RWPE2 (cell line): Measurements from ENCODE around the gene MCCC1.
"Not testable (repeated sequence)": the region's sequence is repeated elsewhere in the genome, so short reads cannot be mapped to it uniquely, and the experiment has no call there.

Source experiments
- ATAC-seq: fragments of 200-7000 bp; cut with Tn5 transposase; 3 replicates; pipeline ENCODE4 v1.9.1; 2021; ENCODE audit warnings: low read depth
- DNase-seq: peaks from one replicate; pipeline ENCODE4 v3.0.0-alpha.2; 2020; ENCODE audit warnings: low spot score
- H3K27ac ChIP-seq: fragments of 450-650 bp; 2 replicates; pipeline ENCODE4 v1.5.1; 2017; ENCODE audit warnings: mild to moderate bottlenecking; ENCODE audit not compliant: poor library complexity, severe bottlenecking
- H3K27me3 ChIP-seq: fragments of 250-450 bp; sonication (Bioruptor Pico); 2 replicates; pipeline ENCODE4 v1.5.1; 2021; ENCODE audit warnings: mild to moderate bottlenecking, moderate library complexity; ENCODE audit not compliant: insufficient read depth, poor library complexity, severe bottlenecking
- H3K36me3 ChIP-seq: fragments of 250-450 bp; sonication (Bioruptor Pico); 2 replicates; pipeline ENCODE4 v1.5.1; 2020; ENCODE audit warnings: low read depth, mild to moderate bottlenecking, moderate library complexity
- H3K4me1 ChIP-seq: fragments of 250-450 bp; sonication (Bioruptor Pico); 2 replicates; pipeline ENCODE4 v1.5.1; 2021; ENCODE audit warnings: mild to moderate bottlenecking, moderate library complexity; ENCODE audit not compliant: insufficient read depth, poor library complexity, severe bottlenecking
- H3K4me3 ChIP-seq: fragments of 250-450 bp; sonication (Bioruptor Pico); 2 replicates; pipeline ENCODE4 v1.5.1; 2021; ENCODE audit warnings: mild to moderate bottlenecking, moderate library complexity; ENCODE audit not compliant: severe bottlenecking
- H3K9me3 ChIP-seq: fragments of 250-450 bp; sonication (Bioruptor Pico); 2 replicates; pipeline ENCODE4 v1.5.1; 2021; ENCODE audit warnings: mild to moderate bottlenecking, moderate library complexity; ENCODE audit not compliant: severe bottlenecking
- CTCF ChIP-seq: fragments of 450-650 bp; IDR thresholded peaks from one replicate; pipeline ENCODE4 v1.5.1; 2017; ENCODE audit warnings: mild to moderate bottlenecking, moderate library complexity; ENCODE audit not compliant: poor library complexity, severe bottlenecking

The MCCC1 gene

GRCh38 chr3:183070892-183071291, 28.4 kb downstream of the MCCC1 start:
- no peak for ATAC-seq
- no peak for DNase-seq
- H3K27me3 ChIP-seq, result no peaks in the 10 kb centered on the region
- H3K27ac ChIP-seq, result no peak overlapping the region
- no peaks in the 10 kb centered on the region for H3K9me3 ChIP-seq
- H3K4me3 ChIP-seq, result no peak overlapping the region
- peaks cover 6% of the 10 kb centered on the region for H3K4me1 ChIP-seq
- no peak for TF ChIP-seq CTCF
- peaks cover 12% of the 10 kb centered on the region for H3K36me3 ChIP-seq

DNA sequence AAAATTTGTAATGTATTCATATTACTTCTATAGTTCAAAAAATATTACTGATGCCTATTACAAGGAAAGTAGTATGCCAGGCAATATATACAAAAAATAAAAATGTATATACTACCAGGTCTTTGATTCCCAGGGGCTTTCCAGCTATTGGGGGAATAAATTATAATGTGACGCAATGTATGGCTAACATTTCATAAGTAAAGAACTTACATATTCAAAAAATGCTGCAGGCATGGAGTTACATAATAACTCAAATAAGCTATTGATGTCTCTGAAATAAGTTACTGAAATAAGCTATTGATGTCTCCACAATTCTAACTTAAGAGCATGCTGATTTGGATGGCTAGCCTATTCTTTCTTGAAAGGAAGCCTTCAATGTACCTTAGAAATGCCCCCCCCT, 30.2 kb downstream of the MCCC1 start:
- Histone ChIP-seq H3K4me1 (peaks cover under 1% of the 10 kb centered on the region), H3K4me3 (no peak overlapping the region), H3K27me3 (no peaks in the 10 kb centered on the region), H3K9me3 (no peaks in the 10 kb centered on the region), H3K27ac (no peak overlapping the region), H3K36me3 (peaks cover 19% of the 10 kb centered on the region)
- no peak for DNase-seq
- TF ChIP-seq CTCF, result no peak
- no peak for ATAC-seq

GRCh38 chr3:183066891-183067290, 32.4 kb downstream of the MCCC1 start:
- H3K4me1 ChIP-seq, H3K9me3 ChIP-seq, H3K27me3 ChIP-seq, DNase-seq, ATAC-seq, H3K4me3 ChIP-seq, H3K27ac ChIP-seq: not testable (repeated sequence)
- H3K36me3 ChIP-seq, result peaks cover 19% of the 10 kb centered on the region

DNA sequence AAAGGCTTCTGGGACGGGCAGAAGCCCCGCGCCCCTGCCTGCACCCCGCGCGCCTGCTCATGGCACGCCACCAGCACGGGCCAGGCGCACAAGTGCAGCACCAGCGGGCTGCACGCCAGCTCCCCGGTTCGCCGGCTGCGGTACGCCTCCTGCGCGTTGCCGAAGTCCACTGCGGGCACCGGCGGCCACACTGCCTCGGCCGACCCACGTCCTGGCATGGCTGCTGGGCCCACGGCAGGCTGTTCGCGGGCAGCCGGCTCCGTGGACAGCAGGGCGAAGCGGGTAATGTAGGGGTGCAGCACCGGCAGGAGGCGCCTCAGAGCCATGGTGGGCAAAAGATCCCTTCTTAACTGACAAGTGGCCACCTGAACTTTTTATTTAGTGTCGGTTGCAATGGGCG, 34.8 kb downstream of the MCCC1 start:
- ATAC-seq (no peak), DNase-seq (no peak)
- H3K36me3 ChIP-seq, result peaks cover 13% of the 10 kb centered on the region
- H3K27me3 ChIP-seq, result no peaks in the 10 kb centered on the region
- H3K4me1 ChIP-seq, result no peaks in the 10 kb centered on the region
- H3K9me3 ChIP-seq, result no peaks in the 10 kb centered on the region
- no peak for TF ChIP-seq CTCF
- H3K27ac ChIP-seq, result no peak overlapping the region
- H3K4me3 ChIP-seq, result no peak overlapping the region

GRCh38 chr3:183061391-183062172, 37.7 kb downstream of the MCCC1 start:
- ATAC-seq (no peak), DNase-seq (no peak)
- Histone ChIP-seq H3K9me3 (no peaks in the 10 kb centered on the region), H3K4me3 (no peak overlapping the region), H3K4me1 (no peaks in the 10 kb centered on the region), H3K27ac (no peak overlapping the region), H3K36me3 (peaks cover 9% of the 10 kb centered on the region; the same call in 1 of the 2 replicates), H3K27me3 (no peaks in the 10 kb centered on the region)
- no peak for TF ChIP-seq CTCF
